ENCODE data around the gene ALOX15B.
A peak's percentile ranks its signal among the peaks of the same experiment; 100 is the strongest.

Gene ALOX15B

GRCh38 chr17:8038954-8039610 is at the start of gene ALOX15B:
Gene ALOX15B (plus strand): TSS chr17:8039059. CDS start chr17:8039156, 97 bp downstream.
- no peak for DNase-seq (ENCODE audit: low read depth)
- no peak for TF ChIP-seq CTCF (conservative IDR thresholded peaks at IDR 0.05; ENCODE audit: low read depth, low read length)
- no peak within 1 kb of the TSS for H3K4me3 ChIP-seq (ENCODE audit: low read length)

GRCh38 chr17:7989781-7990655 is 48.8 kb upstream of the ALOX15B start:
- peak; percentile 95 for TF ChIP-seq CTCF (conservative IDR thresholded peaks at IDR 0.05; ENCODE audit: low read depth, low read length)
- DNase-seq (ENCODE audit: low read depth) = no peak

GRCh38 chr17:7992516-7992915 is 46.3 kb upstream of the ALOX15B start:
- no peak for TF ChIP-seq CTCF (conservative IDR thresholded peaks at IDR 0.05; ENCODE audit: low read depth, low read length)
- no peak overlapping the region for H3K4me3 ChIP-seq (ENCODE audit: low read length)
- no peak for DNase-seq (ENCODE audit: low read depth)

More at GRCh38 chr17:7989781-7990655, 48.8 kb upstream of the ALOX15B start:
- peak overlapping the region; percentile 46 for H3K4me3 ChIP-seq (ENCODE audit: low read length)

GRCh38 chr17:7992924-7993323 is 45.9 kb upstream of the ALOX15B start:
- no peak for DNase-seq (ENCODE audit: low read depth)
- TF ChIP-seq CTCF (conservative IDR thresholded peaks at IDR 0.05; ENCODE audit: low read depth, low read length) = no peak

GRCh38 chr17:7993972-7994589 is 44.8 kb upstream of the ALOX15B start:
- no peak for DNase-seq (ENCODE audit: low read depth)
- no peak overlapping the region for H3K4me3 ChIP-seq (ENCODE audit: low read length)
- no peak for TF ChIP-seq CTCF (conservative IDR thresholded peaks at IDR 0.05; ENCODE audit: low read depth, low read length)

More at GRCh38 chr17:7992924-7993323, 45.9 kb upstream of the ALOX15B start:
- no peak overlapping the region for H3K4me3 ChIP-seq (ENCODE audit: low read length)

GRCh38 chr17:7995724-7996123 is 43.1 kb upstream of the ALOX15B start:
- no peak for DNase-seq (ENCODE audit: low read depth)
- TF ChIP-seq CTCF (conservative IDR thresholded peaks at IDR 0.05; ENCODE audit: low read depth, low read length) = no peak
- no peak overlapping the region for H3K4me3 ChIP-seq (ENCODE audit: low read length)
